ENCODE measurements around the gene PCP4L1.

GRCh38 chr1:161330346-161330745 is 71.8 kb downstream of the PCP4L1 start:
- no peak for TF ChIP-seq CTCF (IDR thresholded peaks at IDR 0.05)
- TF ChIP-seq ZFX (IDR thresholded peaks at IDR 0.05; ENCODE audit: borderline replicate concordance) = no peak
